Panc1 (cell line): Measurements from ENCODE around the gene OR52E6. TPM values are rescaled to one million over a fixed set of nuclear protein-coding genes. Genes with fewer than 3 reads are reported as not detected.

Source experiments
- ATAC-seq: fragments of 200-7000 bp; cut with Tn5 transposase; 2 replicates; pipeline ENCODE4 v1.9.1; 2020; ENCODE audit warnings: mild to moderate bottlenecking, moderate library complexity
- BruUV-seq: library from RNA; stranded (reverse); fragments of 400-500 nt; replicated peaks from 2 replicates; lab custom pipeline; 2021; lab: Mats Ljungman, UMichigan
- CTCF ChIA-PET: fragments of 300-600 bp; sonication (Branson Sonifier 250); formaldehyde crosslinking; loops from one replicate; lab custom pipeline; 2022; ENCODE audit warnings: antibody characterized with exemption; lab: Charles Lee
- POLR2A ChIA-PET: fragments of 300-600 bp; sonication (Branson Sonifier 250); formaldehyde crosslinking; loops from one replicate; lab custom pipeline; 2022; ENCODE audit warnings: antibody characterized with exemption; lab: Charles Lee
- DNase-seq: peaks from one replicate; pipeline ENCODE4 v3.0.0-alpha.2; 2010; ENCODE audit warnings: low read depth, low spot score
- H3K27ac ChIP-seq: 2 replicates; pipeline ENCODE4 v1.5.1; 2011; ENCODE audit warnings: mild to moderate bottlenecking, low read length, inconsistent platforms
- H3K27me3 ChIP-seq: fragments of 200-500 bp; sonication (Bioruptor generic); 2 replicates; pipeline ENCODE4 v1.6.0; 2014; ENCODE audit warnings: low read length, inconsistent platforms; ENCODE audit not compliant: control insufficient read depth, insufficient read depth
- H3K36me3 ChIP-seq: fragments of 200-500 bp; sonication (Bioruptor generic); 2 replicates; pipeline ENCODE4 v1.5.1; 2014; ENCODE audit warnings: inconsistent platforms, mild to moderate bottlenecking, low read length, moderate library complexity; ENCODE audit not compliant: control insufficient read depth, insufficient read depth
- H3K4me1 ChIP-seq: 2 replicates; pipeline ENCODE4 v1.5.1; 2011; ENCODE audit warnings: inconsistent platforms, mild to moderate bottlenecking, low read length, moderate library complexity; ENCODE audit not compliant: control insufficient read depth, insufficient read depth
- H3K4me3 ChIP-seq, 2 experiments: 2 replicates each; pipeline ENCODE4 v1.5.1; 2011 to 2012; ENCODE audit warnings: low read depth in 2 of 2, low read length in 2 of 2, mild to moderate bottlenecking in 2 of 2, inconsistent platforms in 1 of 2, moderate library complexity in 1 of 2
- H3K9me3 ChIP-seq: fragments of 200-500 bp; sonication (Bioruptor generic); 2 replicates; pipeline ENCODE4 v1.5.1; 2014; ENCODE audit warnings: low read depth, mild to moderate bottlenecking, inconsistent platforms, low read length, moderate library complexity; ENCODE audit not compliant: control insufficient read depth, insufficient read depth
- POLR2AphosphoS5 ChIP-seq: IDR thresholded peaks from 2 replicates; pipeline ENCODE4 v1.6.1; 2012; ENCODE audit warnings: mild to moderate bottlenecking, low read depth, low read length, moderate library complexity
- SIN3A ChIP-seq: IDR thresholded peaks from 2 replicates; pipeline ENCODE4 v1.6.1; 2012; ENCODE audit warnings: low read depth, mild to moderate bottlenecking, low read length, moderate library complexity, borderline replicate concordance; ENCODE audit not compliant: insufficient read depth
- TCF7L2 ChIP-seq: IDR thresholded peaks from 2 replicates; pipeline ENCODE4 v1.6.1; 2011; ENCODE audit warnings: mild to moderate bottlenecking, low read depth, low read length, inconsistent platforms
- in situ Hi-C: cut with HindIII; loops from 2 replicates; pipeline ENCODE4 v1.10.0; 2016; ENCODE audit warnings: low sequenced_read_pairs, low pct_unique_long_range_greater_than_20kb
- intact Hi-C: fragments of 100-400 bp; cut with micrococcal nuclease; formaldehyde crosslinking; loops from one replicate; pipeline ENCODE4 v1.10.0; 2022; ENCODE audit not compliant: unreplicated experiment
- total RNA-seq: library from RNA; stranded (reverse); gene quantifications from one replicate; pipeline ENCODE4 v1.2.1, GENCODE V29; 2021; ENCODE audit not compliant: unreplicated experiment
- TF ChIP-seq, protein P1 (sequence below): fragments of 450-650 bp; IDR thresholded peaks from 2 replicates; pipeline ENCODE4 v1.5.1; 2017; ENCODE audit warnings: mild to moderate bottlenecking
- TF ChIP-seq, protein P2 (sequence below), 2 experiments: IDR thresholded peaks; 2 replicates each; pipeline ENCODE4 v1.6.1; 2011 to 2012; ENCODE audit warnings: low read depth in 2 of 2, control low read depth in 1 of 2, low read length in 1 of 2, mild to moderate bottlenecking in 1 of 2, moderate library complexity in 1 of 2; ENCODE audit not compliant: insufficient read depth in 1 of 2

Gene OR52E6
- total RNA-seq, 1 experiment from 2014 or later, result not detected

DNA sequence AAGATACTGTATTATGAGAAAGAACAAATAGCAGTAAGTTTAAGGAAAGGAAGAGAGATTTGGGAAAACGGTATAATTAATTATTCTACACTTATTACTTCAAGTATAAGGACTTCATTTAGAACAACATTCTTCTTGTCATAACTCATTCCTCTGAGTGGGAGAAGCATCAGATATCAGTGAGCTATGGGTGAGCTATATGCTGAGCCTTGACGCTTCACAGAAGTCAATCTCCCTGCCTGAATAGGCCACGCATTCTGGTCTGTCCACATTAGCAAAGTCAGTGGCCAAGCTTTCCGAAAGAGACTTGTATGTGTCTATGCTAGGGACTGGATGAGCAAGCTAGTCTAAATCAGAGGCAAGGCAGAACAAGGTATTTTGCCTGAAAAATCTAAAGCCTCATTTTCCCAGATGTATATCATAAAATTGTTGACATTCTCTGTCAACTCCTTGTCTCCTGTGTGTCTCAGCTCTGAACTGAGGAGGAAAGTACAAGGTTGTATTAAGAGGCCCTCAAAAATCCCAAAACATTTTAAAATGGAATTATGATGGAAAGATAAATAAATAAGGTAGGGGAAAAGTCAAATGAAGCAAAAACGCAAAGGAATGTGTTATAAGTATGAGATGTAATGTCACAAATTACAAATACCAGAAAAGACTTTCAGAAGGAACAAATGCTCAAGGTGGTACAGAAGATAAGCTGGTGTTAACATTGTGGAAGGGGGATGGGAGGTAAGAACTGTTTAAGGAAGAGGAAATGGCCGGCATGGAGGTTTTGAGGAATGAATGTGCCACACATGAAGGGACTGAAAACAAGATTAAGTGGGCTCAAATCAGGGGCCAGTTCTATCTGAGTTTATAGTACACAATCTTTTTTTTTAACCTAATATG lies 31.5 kb downstream of the OR52E6 start:
- TF ChIP-seq TCF7L2 (no peak), POLR2AphosphoS5 (no peak), SIN3A (no peak)
- TF ChIP-seq, protein P1, sequence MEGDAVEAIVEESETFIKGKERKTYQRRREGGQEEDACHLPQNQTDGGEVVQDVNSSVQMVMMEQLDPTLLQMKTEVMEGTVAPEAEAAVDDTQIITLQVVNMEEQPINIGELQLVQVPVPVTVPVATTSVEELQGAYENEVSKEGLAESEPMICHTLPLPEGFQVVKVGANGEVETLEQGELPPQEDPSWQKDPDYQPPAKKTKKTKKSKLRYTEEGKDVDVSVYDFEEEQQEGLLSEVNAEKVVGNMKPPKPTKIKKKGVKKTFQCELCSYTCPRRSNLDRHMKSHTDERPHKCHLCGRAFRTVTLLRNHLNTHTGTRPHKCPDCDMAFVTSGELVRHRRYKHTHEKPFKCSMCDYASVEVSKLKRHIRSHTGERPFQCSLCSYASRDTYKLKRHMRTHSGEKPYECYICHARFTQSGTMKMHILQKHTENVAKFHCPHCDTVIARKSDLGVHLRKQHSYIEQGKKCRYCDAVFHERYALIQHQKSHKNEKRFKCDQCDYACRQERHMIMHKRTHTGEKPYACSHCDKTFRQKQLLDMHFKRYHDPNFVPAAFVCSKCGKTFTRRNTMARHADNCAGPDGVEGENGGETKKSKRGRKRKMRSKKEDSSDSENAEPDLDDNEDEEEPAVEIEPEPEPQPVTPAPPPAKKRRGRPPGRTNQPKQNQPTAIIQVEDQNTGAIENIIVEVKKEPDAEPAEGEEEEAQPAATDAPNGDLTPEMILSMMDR, result no peak
- TF ChIP-seq, protein P2, sequence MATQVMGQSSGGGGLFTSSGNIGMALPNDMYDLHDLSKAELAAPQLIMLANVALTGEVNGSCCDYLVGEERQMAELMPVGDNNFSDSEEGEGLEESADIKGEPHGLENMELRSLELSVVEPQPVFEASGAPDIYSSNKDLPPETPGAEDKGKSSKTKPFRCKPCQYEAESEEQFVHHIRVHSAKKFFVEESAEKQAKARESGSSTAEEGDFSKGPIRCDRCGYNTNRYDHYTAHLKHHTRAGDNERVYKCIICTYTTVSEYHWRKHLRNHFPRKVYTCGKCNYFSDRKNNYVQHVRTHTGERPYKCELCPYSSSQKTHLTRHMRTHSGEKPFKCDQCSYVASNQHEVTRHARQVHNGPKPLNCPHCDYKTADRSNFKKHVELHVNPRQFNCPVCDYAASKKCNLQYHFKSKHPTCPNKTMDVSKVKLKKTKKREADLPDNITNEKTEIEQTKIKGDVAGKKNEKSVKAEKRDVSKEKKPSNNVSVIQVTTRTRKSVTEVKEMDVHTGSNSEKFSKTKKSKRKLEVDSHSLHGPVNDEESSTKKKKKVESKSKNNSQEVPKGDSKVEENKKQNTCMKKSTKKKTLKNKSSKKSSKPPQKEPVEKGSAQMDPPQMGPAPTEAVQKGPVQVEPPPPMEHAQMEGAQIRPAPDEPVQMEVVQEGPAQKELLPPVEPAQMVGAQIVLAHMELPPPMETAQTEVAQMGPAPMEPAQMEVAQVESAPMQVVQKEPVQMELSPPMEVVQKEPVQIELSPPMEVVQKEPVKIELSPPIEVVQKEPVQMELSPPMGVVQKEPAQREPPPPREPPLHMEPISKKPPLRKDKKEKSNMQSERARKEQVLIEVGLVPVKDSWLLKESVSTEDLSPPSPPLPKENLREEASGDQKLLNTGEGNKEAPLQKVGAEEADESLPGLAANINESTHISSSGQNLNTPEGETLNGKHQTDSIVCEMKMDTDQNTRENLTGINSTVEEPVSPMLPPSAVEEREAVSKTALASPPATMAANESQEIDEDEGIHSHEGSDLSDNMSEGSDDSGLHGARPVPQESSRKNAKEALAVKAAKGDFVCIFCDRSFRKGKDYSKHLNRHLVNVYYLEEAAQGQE (IDR thresholded peaks at IDR 0.05; ENCODE audit: insufficient read depth in 1 of 2, low read depth in 2 of 2, low read length in 1 of 2), result no peak
- Histone ChIP-seq H3K27ac (no peak overlapping the region), H3K27me3 (peaks cover 11% of the 10 kb centered on the region; the same call in 1 of the 2 replicates), H3K4me3 (no peak overlapping the region), H3K4me1 (peaks cover 7% of the 10 kb centered on the region), H3K9me3 (no peaks in the 10 kb centered on the region), H3K36me3 (no peaks in the 10 kb centered on the region)
- ATAC-seq, result no peak
- in situ Hi-C loops (no loop called here), intact Hi-C loops (loop anchor here (2.0 to 5.0 kb wide), 6 partner anchors 209 to 1183 kb away; partner anchors contain the start of gene OR51M1)
- ChIA-PET POLR2A (no interaction called here), CTCF (interaction anchor here (1.4 kb wide), 1 partner anchor 81 kb away, joined by 4 read pairs; no protein-coding TSS in a partner anchor)
- no peak for DNase-seq
- BruUV-seq, result no TSS peak

DNA sequence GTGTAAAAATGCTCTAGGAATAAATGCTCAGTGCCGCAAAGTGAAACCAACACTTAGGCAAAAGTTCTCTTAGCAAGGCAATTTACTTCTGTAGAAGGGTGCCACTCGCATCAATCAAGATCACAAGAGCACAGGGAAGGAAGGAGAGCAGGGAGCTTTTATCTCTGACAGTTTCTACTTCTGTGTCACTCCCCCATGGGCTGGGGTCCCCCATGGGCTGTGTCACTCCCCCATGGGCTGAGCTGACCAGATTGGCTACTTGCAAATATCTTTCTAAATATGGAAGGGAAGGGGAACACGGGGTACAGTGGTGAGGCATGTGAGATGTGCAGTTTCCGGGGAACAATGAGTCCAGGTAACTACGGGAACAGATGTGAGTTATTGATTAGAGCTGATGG lies 32.6 kb downstream of the OR52E6 start:
- DNase-seq, result no peak
- no peaks in the 10 kb centered on the region for H3K9me3 ChIP-seq
- intact Hi-C loops (loop anchor here (2.0 to 5.0 kb wide), 6 partner anchors 208 to 1182 kb away; partner anchors contain the start of gene OR51M1), in situ Hi-C loops (no loop called here)
- H3K27ac ChIP-seq, result no peak overlapping the region
- H3K36me3 ChIP-seq, result no peaks in the 10 kb centered on the region
- ChIA-PET POLR2A (no interaction called here), CTCF (interaction anchor here (1.4 kb wide), 1 partner anchor 82 kb away, joined by 4 read pairs; no protein-coding TSS in a partner anchor)
- no TSS peak for BruUV-seq
- peaks cover 11% of the 10 kb centered on the region; the same call in 1 of the 2 replicates for H3K27me3 ChIP-seq
- ATAC-seq, result peak; percentile 64
- TF ChIP-seq POLR2AphosphoS5, result no peak
- peak overlapping the region; percentile 42 to 69 for H3K4me3 ChIP-seq
- peaks cover 7% of the 10 kb centered on the region for H3K4me1 ChIP-seq
